22Rv1 (cell line): ENCODE results near the gene MED12L.

Experiments
- CTCF ChIP-seq: fragments of 450-650 bp; IDR thresholded peaks from 2 replicates; pipeline ENCODE4 v1.5.1; 2017; ENCODE audit warnings: mild to moderate bottlenecking
- ZFX ChIP-seq: fragments of 450-650 bp; IDR thresholded peaks from 2 replicates; pipeline ENCODE4 v1.6.1; 2017; ENCODE audit warnings: antibody characterized with exemption, borderline replicate concordance

- TF ChIP-seq CTCF (no peak), ZFX (no peak)
These were observed 286.8 kb downstream of the MED12L start for GRCh38 chr3:151372063-151372820.
